Measurements from ENCODE around the gene DBF4B. TPM values are rescaled to one million over a fixed set of nuclear protein-coding genes. Genes with fewer than 3 reads are reported as not detected.
"Not testable (repeated sequence)": the region's sequence is repeated elsewhere in the genome, so short reads cannot be mapped to it uniquely, and the experiment has no call there.

DBF4B gene
- total RNA-seq, 4 donors from 2014 or later: 1.9 to 5.3 (median 3.8) TPM

DNA sequence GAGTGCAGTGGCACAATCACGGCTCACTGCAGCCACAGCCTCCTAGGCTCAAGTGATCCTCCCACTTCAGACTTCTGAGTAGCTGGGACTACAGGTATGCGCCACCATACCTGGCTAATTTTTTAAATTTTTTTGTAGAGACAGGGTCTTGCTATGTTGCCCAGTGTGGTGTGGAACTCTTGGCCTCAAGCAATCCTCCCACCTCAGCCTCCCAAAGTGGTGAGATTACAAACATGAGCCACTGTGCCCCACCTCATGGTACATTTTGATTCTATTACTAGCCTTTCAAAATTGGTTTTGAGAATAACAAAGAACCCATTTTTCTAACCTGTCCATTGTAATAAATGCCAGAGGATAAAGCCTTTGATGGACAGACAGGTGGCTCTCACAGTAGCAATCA lies 20.3 kb upstream of the DBF4B start:
- WGBS, 2 donors: 80 to 82% methylated on average over 2 of the region's 2 CpGs
- intact Hi-C loops (cut with DNase I): loop anchor here (10.0 kb wide), 1 partner anchor 63 kb away; no protein-coding TSS in a partner anchor
- TF ChIP-seq, protein P1, sequence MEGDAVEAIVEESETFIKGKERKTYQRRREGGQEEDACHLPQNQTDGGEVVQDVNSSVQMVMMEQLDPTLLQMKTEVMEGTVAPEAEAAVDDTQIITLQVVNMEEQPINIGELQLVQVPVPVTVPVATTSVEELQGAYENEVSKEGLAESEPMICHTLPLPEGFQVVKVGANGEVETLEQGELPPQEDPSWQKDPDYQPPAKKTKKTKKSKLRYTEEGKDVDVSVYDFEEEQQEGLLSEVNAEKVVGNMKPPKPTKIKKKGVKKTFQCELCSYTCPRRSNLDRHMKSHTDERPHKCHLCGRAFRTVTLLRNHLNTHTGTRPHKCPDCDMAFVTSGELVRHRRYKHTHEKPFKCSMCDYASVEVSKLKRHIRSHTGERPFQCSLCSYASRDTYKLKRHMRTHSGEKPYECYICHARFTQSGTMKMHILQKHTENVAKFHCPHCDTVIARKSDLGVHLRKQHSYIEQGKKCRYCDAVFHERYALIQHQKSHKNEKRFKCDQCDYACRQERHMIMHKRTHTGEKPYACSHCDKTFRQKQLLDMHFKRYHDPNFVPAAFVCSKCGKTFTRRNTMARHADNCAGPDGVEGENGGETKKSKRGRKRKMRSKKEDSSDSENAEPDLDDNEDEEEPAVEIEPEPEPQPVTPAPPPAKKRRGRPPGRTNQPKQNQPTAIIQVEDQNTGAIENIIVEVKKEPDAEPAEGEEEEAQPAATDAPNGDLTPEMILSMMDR (IDR thresholded peaks at IDR 0.05): no peak
- no peak for TF ChIP-seq POLR2A (IDR thresholded peaks at IDR 0.05)
- no peaks in the 10 kb centered on the region for H3K9me3 ChIP-seq
- H3K36me3 ChIP-seq: peaks cover 0 to 35% (median 0%) of the 10 kb centered on the region in 3 donors
- no peak for DNase-seq
- H3K4me1 ChIP-seq: peaks cover 5 to 33% (median 8%) of the 10 kb centered on the region in 3 donors
- no peak overlapping the region for H3K27ac ChIP-seq
- peak overlapping the region in 1 of 4 donors; percentile 61 for H3K4me3 ChIP-seq
- H3K27me3 ChIP-seq: no peaks in the 10 kb centered on the region

DNA sequence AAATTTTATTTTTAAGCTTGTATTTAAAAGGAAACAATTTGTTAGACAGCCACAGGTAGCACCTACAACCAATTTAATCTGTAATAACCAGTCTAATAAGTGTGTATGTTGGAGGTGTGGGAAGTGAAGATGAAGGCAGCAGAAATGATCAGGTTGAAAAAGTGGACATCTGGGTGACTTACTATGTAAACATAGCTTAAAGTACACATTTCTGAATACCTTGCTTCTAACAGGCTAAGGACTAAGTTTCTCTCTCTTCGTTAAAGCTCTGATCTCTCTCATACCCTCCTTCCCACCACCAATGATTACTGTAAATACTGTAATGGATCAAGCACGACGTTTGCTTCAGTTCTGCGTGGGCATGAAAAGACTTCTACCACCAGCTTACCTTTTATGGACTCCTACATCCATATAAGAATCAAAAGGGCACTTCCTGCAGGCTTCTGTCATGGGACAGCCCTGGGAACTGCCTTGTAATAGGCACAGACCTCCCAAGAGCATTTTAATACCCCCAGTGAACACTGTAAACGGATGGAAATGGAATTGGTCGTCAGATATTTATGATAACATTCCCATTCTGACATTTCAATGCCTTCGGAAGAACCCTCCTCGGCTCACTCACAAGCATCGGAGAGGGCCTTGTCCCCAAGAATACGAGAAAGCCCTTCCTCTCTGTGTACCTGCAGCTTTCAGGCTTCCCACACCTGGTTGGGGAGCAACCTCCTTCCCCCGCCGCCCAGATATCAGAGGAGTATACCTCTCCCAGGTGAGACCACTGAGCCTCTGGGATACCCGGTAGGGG lies 19.6 kb upstream of the DBF4B start:
- H3K27me3 ChIP-seq: no peaks in the 10 kb centered on the region
- TF ChIP-seq, protein P1 (IDR thresholded peaks at IDR 0.05): no peak
- no peak for TF ChIP-seq POLR2A (IDR thresholded peaks at IDR 0.05)
- H3K27ac ChIP-seq: peak overlapping the region; percentile 76 to 89 (median 84)

DNA sequence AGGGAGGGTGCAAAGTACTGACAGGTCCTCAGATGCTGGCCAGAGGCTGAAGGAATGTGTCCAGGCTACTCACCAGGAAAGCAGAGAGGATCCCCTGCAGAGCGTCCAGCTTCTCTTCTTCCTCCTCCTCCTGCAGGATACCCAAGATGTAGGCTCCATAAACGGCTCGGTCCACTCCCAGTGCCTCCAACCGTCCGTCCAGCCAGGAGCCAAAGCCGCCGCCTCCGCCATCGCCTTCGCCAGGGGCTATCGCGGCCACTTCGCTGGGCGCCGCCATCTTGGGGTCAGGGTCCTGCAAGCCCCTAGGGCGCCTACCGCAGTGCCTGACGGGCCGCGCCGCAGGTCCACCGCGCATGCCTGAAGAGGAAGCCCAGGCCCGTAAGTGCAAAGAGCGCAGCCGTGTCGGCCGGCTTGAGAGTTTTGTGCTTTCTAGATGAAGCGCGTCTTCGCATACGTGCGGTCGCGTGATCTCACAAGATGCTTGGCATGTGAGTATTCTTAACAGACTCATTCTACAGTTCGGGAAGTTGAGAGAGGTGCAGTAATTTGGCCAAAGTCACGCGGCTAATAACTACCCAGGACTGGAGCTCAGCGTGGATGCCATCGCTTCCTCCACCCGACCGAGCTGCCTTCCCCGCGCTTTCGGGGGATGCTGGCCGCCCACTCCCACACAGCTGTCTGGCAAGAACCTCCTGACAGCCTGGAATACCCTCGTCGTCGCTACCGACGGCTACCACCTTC lies 18.8 kb upstream of the DBF4B start, which contains the start of gene CCDC43:
CCDC43 (minus strand) TSS at position 300 of the 741 bp plus-strand sequence; CDS start at position 277, 23 bp downstream.
- Histone ChIP-seq H3K9me3 (no peaks in the 10 kb centered on the region), H3K36me3 (peaks cover 0 to 21% (median 0%) of the 10 kb centered on the region in 3 donors), H3K27ac (peak within 1 kb of the TSS; percentile 76 to 89 (median 84)), H3K27me3 (no peaks in the 10 kb centered on the region), H3K4me3 (peak within 1 kb of the TSS; percentile 61 to 81 (median 78)), H3K4me1 (peaks cover 5 to 33% (median 8%) of the 10 kb centered on the region in 3 donors)
- 1% methylated on average over 14 to 36 of the region's 51 CpGs for WGBS, 2 donors
- peak in 2 of 4 donors; percentile 24 to 55 for TF ChIP-seq POLR2A (IDR thresholded peaks at IDR 0.05)
- TF ChIP-seq, protein P1 (IDR thresholded peaks at IDR 0.05): peak in 1 of 6 experiments; percentile 7
- intact Hi-C loops (cut with DNase I): loop anchor here (10.0 kb wide), 1 partner anchor 65 kb away; no protein-coding TSS in a partner anchor
- peak; percentile 37 for DNase-seq

More for the DNA sequence above, 19.6 kb upstream of the DBF4B start:
- DNase-seq: no peak
- no peaks in the 10 kb centered on the region for H3K9me3 ChIP-seq
- H3K36me3 ChIP-seq: peaks cover 0 to 28% (median 0%) of the 10 kb centered on the region in 3 donors
- H3K4me1 ChIP-seq: peaks cover 5 to 33% (median 8%) of the 10 kb centered on the region in 3 donors
- 3 to 8% methylated on average over 8 to 13 of the region's 13 CpGs for WGBS, 2 donors
- peak overlapping the region; percentile 61 to 81 (median 78) for H3K4me3 ChIP-seq
- intact Hi-C loops (cut with DNase I): loop anchor here (10.0 kb wide), 1 partner anchor 64 kb away; no protein-coding TSS in a partner anchor

DNA sequence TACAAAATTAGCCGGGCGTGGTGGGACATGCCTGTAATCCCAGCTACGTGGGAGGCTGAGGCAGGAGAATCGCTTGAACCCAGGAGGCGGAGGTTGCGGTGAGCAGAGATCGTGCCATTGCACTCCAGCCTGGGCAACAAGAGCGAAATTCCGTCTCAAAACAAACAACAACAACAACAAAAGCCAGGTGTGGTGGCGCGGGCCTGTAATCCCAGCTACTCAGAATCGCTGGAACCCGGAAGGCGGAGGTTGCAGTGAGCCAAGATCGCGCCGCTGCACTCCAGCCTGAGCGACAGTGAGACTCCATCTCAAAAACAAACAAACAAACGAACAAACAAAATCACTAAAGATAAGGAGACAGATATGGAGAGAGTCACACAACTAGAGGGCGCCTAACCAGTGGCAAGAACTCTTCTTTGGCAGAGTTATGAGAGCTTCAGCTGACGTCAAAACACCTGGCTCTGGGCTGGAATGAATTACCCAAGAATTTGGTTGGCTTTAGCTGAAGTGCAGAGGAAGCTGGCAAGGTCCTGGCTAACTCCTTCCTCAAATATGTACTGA lies 17.6 kb upstream of the DBF4B start:
- Histone ChIP-seq H3K4me3 (peak overlapping the region in 1 of 4 donors; percentile 79), H3K36me3 (peaks cover 0 to 16% (median 0%) of the 10 kb centered on the region in 3 donors), H3K27ac (peak overlapping the region in 3 of 4 donors; percentile 76 to 88 (median 80)), H3K4me1 (peaks cover 5 to 33% (median 8%) of the 10 kb centered on the region in 3 donors)
- intact Hi-C loops (cut with DNase I); H3K27me3 ChIP-seq; H3K9me3 ChIP-seq; DNase-seq: not testable (repeated sequence)
- 73 to 86% methylated on average over 21 of the region's 21 CpGs for WGBS, 2 donors
- TF ChIP-seq, protein P1 (IDR thresholded peaks at IDR 0.05): peak in 2 of 6 experiments; percentile 4 to 5

All from esophagus squamous epithelium (tissue), 5 donors.